Measurements from ENCODE around the gene DEPDC5. TPM values are rescaled to one million over a fixed set of nuclear protein-coding genes. Genes with fewer than 3 reads are reported as not detected.

Gene DEPDC5
- total RNA-seq, result 17.6 and 19.6 TPM in 2 replicates

GRCh38 chr22:31753634-31754501, at the start of gene DEPDC5:
Gene DEPDC5, plus strand, starts transcription at chr22:31754019. Its CDS starts 903 bp downstream, at chr22:31754922.

GRCh38 chr22:31749636-31750364, 4.0 kb upstream of the DEPDC5 start, which contains the start of gene PRR14L:
Gene PRR14L, minus strand, starts transcription at chr22:31750132. Its CDS starts 11,272 bp downstream, at chr22:31738860.

GRCh38 chr22:31943978-31944699, 190.3 kb downstream of the DEPDC5 start, which contains the start of gene YWHAH:
Gene YWHAH, plus strand, starts transcription at chr22:31944535. Its CDS starts 199 bp downstream, at chr22:31944734.

Small RNAs within 50 kb of the gene (small RNA-seq; reads per million reads assigned to genes)
- gene RN7SL20P, result not detected

Other genes starting within 250 kb of the DEPDC5 start
- gene PISD, start 91.8 kb upstream of the DEPDC5 start, total RNA-seq, result 27.9 and 53.4 TPM in 2 replicates
- 29.8 and 37.7 TPM in 2 replicates for gene PRR14L, start 3.9 kb upstream of the DEPDC5 start, total RNA-seq
- gene YWHAH, start 190.5 kb downstream of the DEPDC5 start, total RNA-seq, result 76.9 and 120 TPM in 2 replicates

Data from placental epithelial cell (primary cell).